Astrocyte of the spinal cord (primary cell): Measurements from ENCODE around the gene SHB.

ENCODE experiments used
- DNase-seq: peaks from one replicate; pipeline ENCODE4 v3.0.0; 2011; ENCODE audit warnings: low read depth, low spot score
- H3K4me3 ChIP-seq: 2 replicates; pipeline ENCODE4 v1.5.1; 2011; ENCODE audit warnings: low read depth, mild to moderate bottlenecking, low read length, moderate library complexity
- in situ Hi-C: cut with HindIII; loops from 2 replicates; pipeline ENCODE4 v1.10.0; 2017; ENCODE audit warnings: low sequenced_read_pairs
- TF ChIP-seq, protein P1 (sequence below): IDR thresholded peaks from 2 replicates; pipeline ENCODE4 v1.5.1; 2012; ENCODE audit warnings: low read depth, mild to moderate bottlenecking, low read length, inconsistent platforms

Gene SHB

DNA sequence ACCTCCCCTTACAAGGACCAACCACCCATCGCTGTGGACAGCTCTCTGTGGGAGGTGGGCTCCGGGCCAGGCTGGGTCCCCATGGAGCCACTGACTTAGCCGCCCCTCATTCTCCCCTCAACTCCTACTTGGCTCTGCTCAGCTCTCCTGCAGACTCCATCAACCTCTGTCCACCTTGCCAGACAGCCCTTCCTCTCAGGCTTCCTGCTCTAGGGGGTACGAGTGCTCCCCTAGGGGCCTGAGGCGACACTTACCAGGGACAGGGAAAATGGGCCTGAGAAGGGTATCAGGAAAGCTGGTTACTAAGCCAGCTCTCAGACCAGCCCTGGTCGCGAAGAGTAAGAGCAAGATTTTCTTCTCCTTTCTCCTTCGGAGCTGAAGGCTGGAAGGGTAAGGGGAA lies 43.9 kb downstream of the SHB start:
- in situ Hi-C loops: no loop called here
- DNase-seq: no peak
- TF ChIP-seq, protein P1, sequence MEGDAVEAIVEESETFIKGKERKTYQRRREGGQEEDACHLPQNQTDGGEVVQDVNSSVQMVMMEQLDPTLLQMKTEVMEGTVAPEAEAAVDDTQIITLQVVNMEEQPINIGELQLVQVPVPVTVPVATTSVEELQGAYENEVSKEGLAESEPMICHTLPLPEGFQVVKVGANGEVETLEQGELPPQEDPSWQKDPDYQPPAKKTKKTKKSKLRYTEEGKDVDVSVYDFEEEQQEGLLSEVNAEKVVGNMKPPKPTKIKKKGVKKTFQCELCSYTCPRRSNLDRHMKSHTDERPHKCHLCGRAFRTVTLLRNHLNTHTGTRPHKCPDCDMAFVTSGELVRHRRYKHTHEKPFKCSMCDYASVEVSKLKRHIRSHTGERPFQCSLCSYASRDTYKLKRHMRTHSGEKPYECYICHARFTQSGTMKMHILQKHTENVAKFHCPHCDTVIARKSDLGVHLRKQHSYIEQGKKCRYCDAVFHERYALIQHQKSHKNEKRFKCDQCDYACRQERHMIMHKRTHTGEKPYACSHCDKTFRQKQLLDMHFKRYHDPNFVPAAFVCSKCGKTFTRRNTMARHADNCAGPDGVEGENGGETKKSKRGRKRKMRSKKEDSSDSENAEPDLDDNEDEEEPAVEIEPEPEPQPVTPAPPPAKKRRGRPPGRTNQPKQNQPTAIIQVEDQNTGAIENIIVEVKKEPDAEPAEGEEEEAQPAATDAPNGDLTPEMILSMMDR: peak; percentile 14
- H3K4me3 ChIP-seq: no peak overlapping the region

DNA sequence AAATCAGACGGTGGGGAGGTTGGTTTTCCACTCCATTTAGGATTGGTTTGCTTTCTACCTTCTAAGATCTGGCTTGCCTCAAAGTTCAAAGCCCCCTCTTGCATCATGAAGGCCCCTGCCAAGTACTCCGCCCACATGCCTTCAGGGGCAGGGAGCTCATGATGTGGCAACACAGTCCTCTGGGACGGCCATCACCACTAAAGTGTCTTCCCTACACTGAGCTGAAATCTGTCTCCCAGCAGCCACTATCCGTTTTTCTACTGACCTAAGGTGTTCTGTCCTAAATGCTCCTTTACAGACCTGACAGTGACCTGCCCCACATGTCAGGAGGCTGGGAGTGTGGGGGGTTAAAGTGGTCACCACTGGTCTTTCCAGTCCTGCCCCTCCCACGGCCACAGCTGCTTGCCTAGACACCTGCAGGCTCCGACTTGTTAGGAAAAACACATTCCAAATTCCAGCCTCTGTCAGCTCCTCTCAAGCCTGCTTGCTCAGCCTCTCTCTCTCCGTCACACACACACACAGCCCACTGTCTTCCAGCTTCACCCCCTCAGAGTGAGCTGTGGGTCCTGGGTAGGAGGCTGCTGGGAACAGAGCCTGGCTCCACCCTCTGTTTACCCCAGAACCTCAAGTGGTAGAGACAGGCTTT lies 44.9 kb downstream of the SHB start:
- in situ Hi-C loops: no loop called here

DNA sequence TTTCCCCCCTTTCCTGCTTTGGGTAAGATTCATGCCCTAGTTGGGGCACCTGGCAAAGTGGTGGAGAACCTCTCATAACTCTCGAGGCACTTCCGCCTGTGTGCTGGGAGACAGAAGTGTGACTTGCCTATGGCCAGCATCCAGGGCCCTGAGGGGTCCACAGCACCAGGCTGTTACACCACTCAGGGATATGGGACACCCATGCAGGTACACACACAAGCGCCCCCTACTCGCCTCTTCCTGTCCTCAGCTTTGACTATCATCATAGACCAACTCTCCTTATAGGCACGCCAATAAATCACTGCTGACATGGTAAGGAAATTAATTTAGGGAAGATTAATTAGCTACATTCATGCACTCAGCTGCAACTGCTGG lies 45.4 kb downstream of the SHB start:
- TF ChIP-seq, protein P1: no peak
- H3K4me3 ChIP-seq: no peak overlapping the region
- DNase-seq: no peak
- in situ Hi-C loops: no loop called here

More for the DNA sequence above, 44.9 kb downstream of the SHB start:
- TF ChIP-seq, protein P1: no peak
- peak; percentile 67 for DNase-seq
- no peak overlapping the region for H3K4me3 ChIP-seq

DNA sequence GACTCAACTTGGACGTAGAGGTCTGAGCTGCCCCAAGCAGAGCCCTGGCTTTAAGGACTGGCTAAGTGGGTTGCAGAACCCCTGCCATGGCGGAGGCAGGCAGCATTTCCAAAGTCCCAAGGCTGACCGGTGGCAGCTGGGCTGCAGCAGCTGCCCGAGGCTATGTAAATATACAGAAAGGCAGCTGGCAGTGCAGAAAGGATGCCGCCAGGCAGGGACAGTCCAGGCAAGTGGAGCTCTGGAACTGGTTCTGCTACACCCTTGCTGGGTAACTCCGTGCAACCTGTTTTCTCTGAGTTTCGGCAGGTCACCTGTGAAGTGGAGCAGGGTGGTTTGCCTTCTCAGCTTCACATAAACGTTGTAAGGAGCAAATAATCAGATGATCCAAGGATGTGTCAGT lies 46.0 kb downstream of the SHB start:
- TF ChIP-seq, protein P1: no peak
- in situ Hi-C loops: no loop called here
- no peak overlapping the region for H3K4me3 ChIP-seq
- DNase-seq: no peak

DNA sequence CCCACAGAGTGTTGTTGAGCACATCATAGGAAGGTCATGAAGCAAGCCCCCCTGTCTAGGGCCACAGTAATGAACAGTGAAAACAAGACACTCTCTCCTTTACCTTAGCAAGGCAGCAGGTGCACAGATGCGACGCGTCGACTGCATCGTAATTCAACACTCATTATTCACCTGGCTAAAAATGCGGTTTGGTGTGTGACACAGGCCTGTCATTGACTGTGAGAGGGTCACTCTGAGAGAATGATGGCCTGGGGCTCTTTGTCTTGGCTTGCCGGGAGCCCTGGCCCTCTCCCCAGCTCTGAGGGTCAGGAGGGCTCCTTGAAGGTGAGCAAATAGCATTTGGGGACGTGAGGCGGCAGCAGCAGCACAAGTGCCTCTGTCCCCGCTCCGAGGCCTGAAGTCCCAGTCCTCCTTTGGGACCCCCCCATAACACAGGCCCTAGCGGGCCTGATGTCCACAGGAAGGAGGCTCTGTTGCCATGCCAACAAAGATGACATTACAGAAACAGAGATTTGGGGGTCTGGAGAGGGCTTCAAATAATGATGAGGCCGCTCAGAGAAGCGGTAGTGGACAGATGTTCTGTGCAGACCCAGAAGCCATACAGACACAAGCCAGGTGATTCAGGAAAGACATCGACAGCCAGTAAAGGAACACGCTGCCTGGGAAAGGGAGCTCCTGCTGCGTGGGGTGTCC lies 46.7 kb downstream of the SHB start:
- in situ Hi-C loops: no loop called here
- TF ChIP-seq, protein P1: no peak
- H3K4me3 ChIP-seq: no peak overlapping the region
- no peak for DNase-seq

DNA sequence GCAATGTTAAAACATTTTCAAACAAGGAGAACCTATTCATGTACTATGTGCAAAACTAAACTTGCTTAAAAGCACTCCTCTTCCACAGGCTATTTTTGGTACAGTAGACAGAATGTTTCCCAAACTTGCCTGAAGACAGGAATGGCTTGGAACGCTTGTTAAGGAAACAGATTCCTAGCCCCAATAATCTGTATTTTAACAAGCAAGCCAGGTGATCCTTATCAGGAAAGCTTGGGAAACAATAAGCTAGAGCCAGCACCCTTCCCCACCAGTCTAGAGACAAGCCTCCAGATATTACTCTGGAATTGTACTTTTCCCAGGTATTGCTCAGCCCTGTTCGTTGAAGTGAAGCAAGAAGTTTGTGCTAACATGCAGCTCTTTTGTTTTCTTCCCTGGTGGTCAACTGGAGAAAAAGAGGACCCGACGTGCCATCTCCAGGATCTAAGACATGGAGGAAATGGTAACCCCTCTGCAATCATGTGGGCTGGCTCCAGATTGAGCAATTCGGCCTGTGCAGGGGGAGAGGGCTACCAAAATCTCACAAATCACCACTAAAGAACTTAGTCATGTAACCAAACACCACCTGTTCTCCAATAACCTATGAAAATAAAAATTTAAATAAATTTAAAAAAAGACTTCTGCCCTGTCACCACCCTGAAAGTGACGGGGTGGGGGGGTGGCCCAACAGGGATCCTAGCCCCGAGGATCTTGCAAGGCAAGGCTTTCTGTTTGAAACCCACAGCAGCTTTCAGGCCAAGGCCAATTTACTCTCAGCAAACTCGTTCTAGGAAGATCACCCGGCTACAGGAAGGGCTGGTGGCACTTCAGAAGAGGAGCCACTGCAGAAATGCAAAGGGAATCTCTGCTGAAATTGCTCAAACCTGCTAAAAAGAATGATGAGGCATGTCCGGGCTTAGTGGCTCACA lies 48.6 kb downstream of the SHB start:
- H3K4me3 ChIP-seq: no peak overlapping the region
- DNase-seq: no peak
- in situ Hi-C loops: no loop called here
- TF ChIP-seq, protein P1: no peak
